Measurements from ENCODE around the gene L2HGDH. TPM values are rescaled to one million over a fixed set of nuclear protein-coding genes. Genes with fewer than 3 reads are reported as not detected.

The L2HGDH gene
- total and polyA plus RNA-seq, 9 of the 15 experiments (the other 6 are each of a cell fraction or from before 2014, with no cell fraction given): 1.7 to 16.1 (median 10.5) TPM

DNA sequence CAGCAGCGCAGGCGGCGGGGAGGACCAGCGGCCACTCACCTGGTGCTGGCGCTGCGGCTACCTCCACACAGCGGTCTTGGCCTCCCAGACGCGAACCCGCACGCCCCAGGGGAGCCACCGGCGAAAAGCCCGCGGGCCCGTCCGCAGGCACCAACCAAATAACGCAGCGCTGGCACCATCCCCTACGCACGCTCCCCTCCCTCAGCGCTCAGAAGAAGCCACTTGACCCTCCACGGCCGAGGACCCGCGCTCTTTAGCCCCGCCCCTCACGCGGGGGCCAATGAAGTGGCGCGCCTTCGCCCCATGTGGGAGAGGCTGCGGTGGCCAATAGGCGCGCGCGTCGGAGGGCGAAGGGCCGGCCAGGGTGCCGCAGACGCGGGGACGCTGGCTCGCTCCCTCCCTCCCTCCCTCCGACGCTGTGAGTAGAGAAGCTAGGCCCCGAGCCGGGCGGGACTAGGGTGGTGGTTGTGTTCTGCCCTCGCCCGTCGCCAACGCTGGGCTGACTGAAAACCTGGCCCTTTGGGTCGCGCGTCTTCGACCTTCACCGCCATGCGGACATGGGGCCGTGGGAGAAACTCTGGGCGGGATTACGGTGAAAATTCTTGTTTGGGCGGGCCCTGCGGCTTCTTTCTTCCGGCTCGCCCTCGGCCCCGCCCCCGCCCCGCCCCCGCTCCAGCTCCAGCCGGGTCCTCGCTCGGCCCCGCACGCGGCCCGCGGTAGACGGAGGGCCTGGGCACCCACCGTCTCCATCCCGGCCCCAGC, at the start of gene L2HGDH, which contains the start of gene DMAC2L (continued):
- TF ChIP-seq SIX5 (IDR thresholded peaks at IDR 0.05; ENCODE audit: borderline replicate concordance in 1 of 2, insufficient read depth in 1 of 2, low read depth in 1 of 2, low read length in 2 of 2) (no peak), STAG1 (CRISPR knock-in tag; IDR thresholded peaks at IDR 0.05; ENCODE audit: borderline replicate concordance) (0 out of 2 replicates have a peak, but pooled peaks have one; percentile 20), TAL1 (IDR thresholded peaks at IDR 0.05) (no peak), ZNF347 (CRISPR knock-in tag; IDR thresholded peaks at IDR 0.05; ENCODE audit: low read depth) (no peak), IFI16 (CRISPR knock-in tag; IDR thresholded peaks at IDR 0.05) (no peak), ZNF436 (CRISPR knock-in tag; IDR thresholded peaks at IDR 0.05) (no peak), MTF1 (CRISPR knock-in tag; IDR thresholded peaks at IDR 0.05; ENCODE audit: borderline replicate concordance) (no peak), PREB (CRISPR knock-in tag; IDR thresholded peaks at IDR 0.05) (no peak), SRSF9 (IDR thresholded peaks at IDR 0.05; ENCODE audit: borderline replicate concordance, low read depth, low read length) (no peak), ATF3 (IDR thresholded peaks at IDR 0.05) (no peak), ATF3 (CRISPR knock-in tag; conservative IDR thresholded peaks at IDR 0.05) (no peak), E2F5 (CRISPR knock-in tag; IDR thresholded peaks at IDR 0.05) (0 out of 2 replicates have a peak, but pooled peaks have one; percentile 27), SREBF1 (IDR thresholded peaks at IDR 0.05; ENCODE audit: borderline replicate concordance, low read depth, low read length) (no peak), E2F4 (CRISPR knock-in tag; IDR thresholded peaks at IDR 0.05; ENCODE audit: low read depth) (0 out of 2 replicates have a peak, but pooled peaks have one; percentile 21), ZNF589 (CRISPR knock-in tag; IDR thresholded peaks at IDR 0.05; ENCODE audit: low read depth) (peak; percentile 40; the same call in 1 of the 2 replicates), ZNF217 (CRISPR knock-in tag; IDR thresholded peaks at IDR 0.05) (no peak), HNRNPLL (IDR thresholded peaks at IDR 0.05; ENCODE audit: low read depth, low read length, poor library complexity, severe bottlenecking) (peak; percentile 62), ZNF212 (CRISPR knock-in tag; IDR thresholded peaks at IDR 0.05) (no peak), VEZF1 (CRISPR knock-in tag; IDR thresholded peaks at IDR 0.05) (peak; percentile 83)
- TF ChIP-seq, protein P1, sequence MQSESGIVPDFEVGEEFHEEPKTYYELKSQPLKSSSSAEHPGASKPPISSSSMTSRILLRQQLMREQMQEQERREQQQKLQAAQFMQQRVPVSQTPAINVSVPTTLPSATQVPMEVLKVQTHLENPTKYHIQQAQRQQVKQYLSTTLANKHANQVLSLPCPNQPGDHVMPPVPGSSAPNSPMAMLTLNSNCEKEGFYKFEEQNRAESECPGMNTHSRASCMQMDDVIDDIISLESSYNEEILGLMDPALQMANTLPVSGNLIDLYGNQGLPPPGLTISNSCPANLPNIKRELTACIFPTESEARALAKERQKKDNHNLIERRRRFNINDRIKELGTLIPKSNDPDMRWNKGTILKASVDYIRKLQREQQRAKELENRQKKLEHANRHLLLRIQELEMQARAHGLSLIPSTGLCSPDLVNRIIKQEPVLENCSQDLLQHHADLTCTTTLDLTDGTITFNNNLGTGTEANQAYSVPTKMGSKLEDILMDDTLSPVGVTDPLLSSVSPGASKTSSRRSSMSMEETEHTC (IDR thresholded peaks at IDR 0.05): no peak
